Right atrium auricular region (tissue), 2 donors: ENCODE data around the gene GALNT18. TPM values are rescaled to one million over a fixed set of nuclear protein-coding genes. Genes with fewer than 3 reads are reported as not detected.

Experiments used
- DNase-seq: peaks from one replicate; pipeline ENCODE4 v3.0.0-alpha.2; 2019; ENCODE audit warnings: low spot score
- H3K27ac ChIP-seq, 2 donors: fragments of 200-600 bp; sonication (generic); 1 replicate in 1 of 2; 2 replicates in 1 of 2; pipeline ENCODE4 v1.5.1; 2016 to 2019
- H3K27me3 ChIP-seq, 2 donors: fragments of 200-600 bp; sonication (generic); one replicate each; pipeline versions ENCODE4 v1.5.1 to v1.6.0; 2017 to 2019
- H3K36me3 ChIP-seq: fragments of 200-600 bp; sonication (generic); one replicate; pipeline ENCODE4 v1.5.1; 2016
- H3K4me1 ChIP-seq, 2 donors: fragments of 200-600 bp; sonication (generic); one replicate each; pipeline versions ENCODE4 v1.5.1 to v1.6.0; 2017 to 2019
- H3K4me3 ChIP-seq, 2 donors: fragments of 200-600 bp; sonication (generic); 1 replicate in 1 of 2; 2 replicates in 1 of 2; pipeline ENCODE4 v1.5.1; 2017 to 2019; ENCODE audit warnings: mild to moderate bottlenecking in 1 of 2, moderate library complexity in 1 of 2
- H3K9me3 ChIP-seq, 2 donors: fragments of 200-600 bp; sonication (generic); one replicate each; pipeline ENCODE4 v1.5.1; 2019
- CTCF ChIP-seq, 2 donors: fragments of 200-600 bp; sonication (generic); IDR thresholded peaks; one replicate each; pipeline ENCODE4 v1.5.1; 2019; ENCODE audit warnings: antibody characterized with exemption in 2 of 2
- total RNA-seq, 2 donors: library from RNA; depleted of rRNA; stranded (reverse); fragments of >200 nt; gene quantifications; one replicate each; pipeline ENCODE4 v1.1.0, GENCODE V29; 2016

The GALNT18 gene
- total RNA-seq, 2 donors from 2014 or later, result 22.2 to 26.8 TPM

GRCh38 chr11:11422411-11423128 lies 199.2 kb downstream of the GALNT18 start:
- no peak for DNase-seq
- H3K36me3 ChIP-seq, result no peaks in the 10 kb centered on the region
- H3K27ac ChIP-seq, result no peak overlapping the region
- no peak for TF ChIP-seq CTCF (IDR thresholded peaks at IDR 0.05)
- no peaks in the 10 kb centered on the region for H3K9me3 ChIP-seq
- H3K27me3 ChIP-seq, result no peaks in the 10 kb centered on the region
- H3K4me3 ChIP-seq, result no peak overlapping the region
- H3K4me1 ChIP-seq, result peaks cover 0 to 40% of the 10 kb centered on the region in 2 donors

GRCh38 chr11:11421509-11421908 lies 200.3 kb downstream of the GALNT18 start:
- Histone ChIP-seq H3K4me1 (peaks cover 0 to 39% of the 10 kb centered on the region in 2 donors), H3K27ac (no peak overlapping the region), H3K4me3 (no peak overlapping the region), H3K27me3 (no peaks in the 10 kb centered on the region), H3K36me3 (no peaks in the 10 kb centered on the region), H3K9me3 (no peaks in the 10 kb centered on the region)
- DNase-seq, result no peak
- no peak for TF ChIP-seq CTCF (IDR thresholded peaks at IDR 0.05)

GRCh38 chr11:11420899-11421285 lies 200.9 kb downstream of the GALNT18 start:
- H3K4me1 ChIP-seq, result peaks cover 0 to 39% of the 10 kb centered on the region in 2 donors
- TF ChIP-seq CTCF (IDR thresholded peaks at IDR 0.05), result no peak
- H3K27ac ChIP-seq, result no peak overlapping the region

GRCh38 chr11:11420191-11420898 lies 201.5 kb downstream of the GALNT18 start:
- no peak for DNase-seq
- no peak overlapping the region for H3K27ac ChIP-seq
- H3K27me3 ChIP-seq, result no peaks in the 10 kb centered on the region
- H3K36me3 ChIP-seq, result no peaks in the 10 kb centered on the region
- H3K4me1 ChIP-seq, result peaks cover 0 to 43% of the 10 kb centered on the region in 2 donors
- H3K9me3 ChIP-seq, result no peaks in the 10 kb centered on the region
- TF ChIP-seq CTCF (IDR thresholded peaks at IDR 0.05), result no peak
- no peak overlapping the region for H3K4me3 ChIP-seq

More at GRCh38 chr11:11420899-11421285, 200.9 kb downstream of the GALNT18 start:
- Histone ChIP-seq H3K36me3 (no peaks in the 10 kb centered on the region), H3K9me3 (no peaks in the 10 kb centered on the region), H3K27me3 (no peaks in the 10 kb centered on the region), H3K4me3 (no peak overlapping the region)
- DNase-seq, result no peak

- Histone ChIP-seq H3K9me3 (no peaks in the 10 kb centered on the region), H3K27me3 (no peaks in the 10 kb centered on the region), H3K4me3 (no peak overlapping the region), H3K27ac (no peak overlapping the region), H3K4me1 (peaks cover 0 to 44% of the 10 kb centered on the region in 2 donors), H3K36me3 (no peaks in the 10 kb centered on the region)
- TF ChIP-seq CTCF (IDR thresholded peaks at IDR 0.05), result no peak
- no peak for DNase-seq
These were observed 202.1 kb downstream of the GALNT18 start for GRCh38 chr11:11419747-11420146.
